Inflammatory macrophage (primary cell): ENCODE data around the gene CCDC60.

ENCODE experiments used
- DNase-seq, 2 donors: peaks; one replicate each; pipeline ENCODE4 v3.0.0-alpha.2; 2020 to 2022

Gene CCDC60

GRCh38 chr12:119546340-119546739, 211.8 kb downstream of the CCDC60 start:
- no peak for DNase-seq

- no peak for DNase-seq
Observed at GRCh38 chr12:119547001-119547400, 212.5 kb downstream of the CCDC60 start.

DNA sequence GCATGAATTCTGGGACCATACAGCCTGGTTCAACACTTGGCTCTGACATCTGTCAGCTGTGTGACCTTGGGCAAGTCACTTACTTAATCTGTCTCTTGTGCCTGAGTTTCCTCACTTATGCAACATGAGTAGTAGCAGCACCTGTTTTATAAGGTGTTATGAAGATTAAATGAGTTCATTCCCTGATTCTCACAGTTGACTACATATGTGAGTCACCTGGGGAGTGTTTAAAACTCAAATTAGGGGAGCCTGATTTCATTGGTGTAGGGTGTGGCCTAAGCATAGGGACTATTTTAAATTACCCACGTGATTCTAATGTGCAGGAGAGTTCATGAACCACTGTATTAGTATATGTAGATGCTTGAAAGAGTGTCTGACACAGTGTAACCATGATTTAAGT, 222.3 kb downstream of the CCDC60 start:
- DNase-seq, result no peak

DNA sequence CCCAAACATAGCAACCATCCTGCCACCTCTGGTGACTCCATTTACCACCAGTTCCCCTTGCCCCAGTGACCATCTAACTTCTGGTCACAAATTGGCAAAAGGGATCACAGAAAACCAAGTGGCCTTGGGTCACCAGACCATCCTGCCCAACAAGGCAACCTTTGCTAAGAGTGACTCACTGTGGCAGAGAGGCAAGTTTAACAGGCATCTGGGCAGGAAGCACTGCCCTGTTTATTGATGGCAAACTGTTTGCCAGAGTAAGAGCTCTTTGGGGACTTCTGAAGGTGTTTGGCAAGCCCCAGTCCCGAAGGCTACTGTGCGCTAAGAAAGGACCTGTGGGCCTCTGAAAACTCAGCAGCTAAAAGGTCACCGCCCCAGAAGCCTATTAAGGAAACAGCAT, 230.9 kb downstream of the CCDC60 start:
- DNase-seq, result no peak

- no peak for DNase-seq
Observed at GRCh38 chr12:119570771-119571170, 236.2 kb downstream of the CCDC60 start.

- no peak for DNase-seq
Observed at GRCh38 chr12:119573086-119573485, 238.6 kb downstream of the CCDC60 start.

- DNase-seq, result no peak
Observed at GRCh38 chr12:119574255-119574654, 239.7 kb downstream of the CCDC60 start.

DNA sequence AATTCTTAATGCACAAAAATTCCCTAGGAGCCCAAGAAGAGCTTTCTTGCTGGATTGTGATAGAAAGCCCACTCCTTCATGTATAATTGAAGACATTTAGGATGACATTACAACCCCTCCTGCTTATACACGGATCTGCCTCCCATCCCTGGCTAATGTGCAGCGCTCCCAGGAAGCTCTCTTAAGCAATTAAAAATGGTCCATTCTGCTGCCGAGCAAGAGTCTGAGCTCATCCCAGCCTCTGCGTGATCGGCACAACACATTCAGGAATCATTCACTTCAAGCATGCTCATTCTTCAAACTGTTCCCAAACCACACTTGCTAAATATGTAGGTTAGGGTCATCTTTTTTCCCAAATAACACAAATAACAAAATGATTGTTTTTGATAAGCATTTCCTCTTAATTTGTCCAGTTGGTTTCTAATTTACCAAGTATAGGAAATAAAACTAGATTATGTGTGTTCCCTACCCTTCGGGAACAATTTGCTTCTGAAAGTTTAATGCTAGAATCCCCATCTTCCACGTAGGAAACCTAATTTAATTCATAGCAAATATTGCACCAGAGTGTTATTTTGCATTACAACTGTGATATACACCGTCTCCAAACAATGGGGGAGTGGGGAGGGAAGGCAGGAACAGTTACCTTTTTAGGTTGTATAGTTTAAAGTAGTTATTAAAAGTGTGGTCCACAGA, 241.7 kb downstream of the CCDC60 start:
- DNase-seq, result no peak

DNA sequence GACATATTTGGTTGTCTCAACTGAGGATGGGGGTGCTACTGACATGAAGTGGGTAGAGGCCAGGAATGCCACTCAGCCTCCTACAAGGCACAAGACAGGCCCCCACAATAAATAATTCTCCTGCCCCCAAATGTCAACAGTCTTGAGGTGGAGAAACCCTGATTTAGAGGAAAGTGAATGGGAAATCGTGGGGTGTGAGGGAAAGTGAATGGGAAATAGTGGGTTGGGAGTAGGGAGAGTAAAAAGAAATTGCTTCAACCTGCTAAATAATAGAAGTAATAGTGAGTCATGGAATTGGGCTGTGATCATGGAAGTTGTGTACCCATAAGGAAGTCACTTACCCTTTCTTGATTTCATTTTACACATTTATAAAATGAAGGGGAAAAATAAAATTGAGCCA, 242.4 kb downstream of the CCDC60 start:
- no peak for DNase-seq

DNA sequence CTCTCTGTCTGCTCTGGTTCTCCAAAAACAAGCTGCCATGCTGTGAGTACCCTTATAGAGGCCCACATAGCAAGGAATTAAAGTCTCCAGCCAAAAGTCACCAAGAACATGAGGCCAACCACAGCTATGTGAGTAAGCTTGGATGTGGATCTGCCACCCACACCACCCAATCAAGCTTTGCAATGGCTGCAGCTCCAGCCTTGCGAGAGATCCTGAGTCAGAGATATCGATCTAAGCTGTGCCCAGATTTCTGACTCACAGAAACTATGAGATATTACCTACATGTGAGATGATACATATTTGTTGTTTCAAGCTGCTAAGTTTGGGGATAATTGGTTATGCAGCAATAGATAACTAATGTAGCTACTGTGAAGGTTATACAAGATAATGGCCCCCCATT, 243.6 kb downstream of the CCDC60 start:
- no peak for DNase-seq

- peak in 1 of 2 donors; percentile 4 for DNase-seq
Observed at GRCh38 chr12:119589097-119589496, 254.6 kb downstream of the CCDC60 start.

- no peak for DNase-seq
Observed at GRCh38 chr12:119589634-119590033, 255.1 kb downstream of the CCDC60 start.
